ENCODE measurements around the gene ENTREP3.

- TF ChIP-seq EZH2 (IDR thresholded peaks at IDR 0.05; ENCODE audit: borderline replicate concordance, low read depth, low read length, severe bottlenecking), result no peak
- TF ChIP-seq CTCF (IDR thresholded peaks at IDR 0.05; ENCODE audit: extremely low read depth in 1 of 2, insufficient read depth in 1 of 2, low read depth in 1 of 2, low read length in 2 of 2), result no peak
- no peak for TF ChIP-seq POLR2AphosphoS5 (IDR thresholded peaks at IDR 0.05; ENCODE audit: insufficient read depth, low read depth, low read length)
- no peak for TF ChIP-seq JUN (IDR thresholded peaks at IDR 0.05; ENCODE audit: borderline replicate concordance, insufficient read depth, insufficient read length, low read depth)
- no peak for TF ChIP-seq MAX (IDR thresholded peaks at IDR 0.05; ENCODE audit: insufficient read depth, insufficient read length)
- TF ChIP-seq POLR2A (IDR thresholded peaks at IDR 0.05; ENCODE audit: low read depth, low read length), result no peak
- no peak for TF ChIP-seq MYC (IDR thresholded peaks at IDR 0.05; ENCODE audit: low read depth, low read length)
- no peak for TF ChIP-seq FOS (IDR thresholded peaks at IDR 0.05; ENCODE audit: borderline replicate concordance, insufficient read depth, low read length)
- TF ChIP-seq GATA2 (IDR thresholded peaks at IDR 0.05; ENCODE audit: insufficient read depth, insufficient read length, low read depth, low read length), result no peak
Measured at GRCh38 chr1:155284476-155284875, 29.2 kb upstream of the ENTREP3 start.

Data from endothelial cell of umbilical vein (primary cell).